Measurements from ENCODE around the gene ITGA11. TPM values are rescaled to one million over a fixed set of nuclear protein-coding genes. Genes with fewer than 3 reads are reported as not detected.

The ITGA11 gene
- total RNA-seq, 1 experiment from 2014 or later, result not detected

DNA sequence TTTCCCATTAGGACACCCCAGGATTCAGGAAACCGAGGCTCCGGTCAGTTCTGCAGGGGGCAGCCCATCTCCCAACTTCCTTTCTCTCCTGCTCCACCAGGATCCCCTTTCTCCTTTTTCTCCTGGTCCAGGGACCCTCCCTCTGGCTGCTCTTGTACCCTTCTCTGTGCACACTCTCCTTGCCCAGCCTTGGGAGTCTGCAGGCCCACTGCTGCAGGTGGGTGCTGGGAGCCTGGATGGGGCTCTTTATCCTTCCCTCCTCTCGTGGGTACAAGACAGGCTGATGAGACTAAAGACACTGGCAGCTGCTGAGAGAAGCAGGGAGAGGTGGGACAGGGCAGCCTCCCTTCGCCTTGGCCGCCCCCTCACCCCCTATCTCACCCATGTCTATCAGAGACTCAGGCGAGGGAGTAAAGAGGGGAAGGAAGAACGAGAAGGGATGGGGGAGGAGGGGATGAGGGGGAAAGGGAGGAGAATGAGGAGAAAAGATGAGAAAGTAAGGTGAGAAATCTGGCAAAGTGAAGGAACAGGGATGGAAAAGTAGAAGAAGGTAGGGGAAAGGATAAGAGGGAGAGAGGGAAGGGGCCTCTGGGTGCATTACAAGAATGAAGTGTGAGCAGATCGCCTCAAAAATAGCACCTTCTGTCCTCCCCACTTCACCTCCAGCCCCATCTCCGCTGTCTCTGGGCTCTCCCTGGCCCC, 45.2 kb downstream of the ITGA11 start:
- intact Hi-C loops (cut with micrococcal nuclease), result no loop called here
- H3K27me3 ChIP-seq (ENCODE audit: low read length), result no peaks in the 10 kb centered on the region
- no peak overlapping the region for H2AFZ ChIP-seq (ENCODE audit: low read length)
- H3K27ac ChIP-seq (ENCODE audit: low read length), result no peak overlapping the region
- no peak overlapping the region for H3K9ac ChIP-seq (ENCODE audit: low read length)
- H3K4me2 ChIP-seq (ENCODE audit: low read length), result no peak overlapping the region
- peaks cover 29% of the 10 kb centered on the region for H3K4me1 ChIP-seq (ENCODE audit: insufficient read depth, low read length)
- no peak for TF ChIP-seq EZH2phosphoT487 (IDR thresholded peaks at IDR 0.05; ENCODE audit: borderline replicate concordance, low read length)
- no peak for TF ChIP-seq EZH2 (IDR thresholded peaks at IDR 0.05; ENCODE audit: low read length, unreplicated experiment)
- TF ChIP-seq, protein P1, sequence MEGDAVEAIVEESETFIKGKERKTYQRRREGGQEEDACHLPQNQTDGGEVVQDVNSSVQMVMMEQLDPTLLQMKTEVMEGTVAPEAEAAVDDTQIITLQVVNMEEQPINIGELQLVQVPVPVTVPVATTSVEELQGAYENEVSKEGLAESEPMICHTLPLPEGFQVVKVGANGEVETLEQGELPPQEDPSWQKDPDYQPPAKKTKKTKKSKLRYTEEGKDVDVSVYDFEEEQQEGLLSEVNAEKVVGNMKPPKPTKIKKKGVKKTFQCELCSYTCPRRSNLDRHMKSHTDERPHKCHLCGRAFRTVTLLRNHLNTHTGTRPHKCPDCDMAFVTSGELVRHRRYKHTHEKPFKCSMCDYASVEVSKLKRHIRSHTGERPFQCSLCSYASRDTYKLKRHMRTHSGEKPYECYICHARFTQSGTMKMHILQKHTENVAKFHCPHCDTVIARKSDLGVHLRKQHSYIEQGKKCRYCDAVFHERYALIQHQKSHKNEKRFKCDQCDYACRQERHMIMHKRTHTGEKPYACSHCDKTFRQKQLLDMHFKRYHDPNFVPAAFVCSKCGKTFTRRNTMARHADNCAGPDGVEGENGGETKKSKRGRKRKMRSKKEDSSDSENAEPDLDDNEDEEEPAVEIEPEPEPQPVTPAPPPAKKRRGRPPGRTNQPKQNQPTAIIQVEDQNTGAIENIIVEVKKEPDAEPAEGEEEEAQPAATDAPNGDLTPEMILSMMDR (conservative IDR thresholded peaks at IDR 0.05; ENCODE audit: low read depth, low read length), result no peak
- ATAC-seq (no peak), DNase-seq (no peak)
- no peaks in the 10 kb centered on the region for H4K20me1 ChIP-seq (ENCODE audit: low read length)
- no peaks in the 10 kb centered on the region for H3K9me3 ChIP-seq (ENCODE audit: low read length)
- H3K9me2 ChIP-seq (replicated peaks; ENCODE audit: low read length), result no peaks in the 10 kb centered on the region
- no TSS peak for BruUV-seq (replicated peaks)
- no peaks in the 10 kb centered on the region for H3K79me2 ChIP-seq (ENCODE audit: low read length)
- POLR2A ChIA-PET (ENCODE audit: unreplicated experiment), result no interaction called here
- no peak overlapping the region for H3K4me3 ChIP-seq (ENCODE audit: low read length)
- H3F3A ChIP-seq (ENCODE audit: low read length, unreplicated experiment), result peaks cover 5% of the 10 kb centered on the region
- CTCF ChIA-PET, result no interaction called here
- H3K36me3 ChIP-seq (ENCODE audit: low read depth, low read length), result no peaks in the 10 kb centered on the region

DNA sequence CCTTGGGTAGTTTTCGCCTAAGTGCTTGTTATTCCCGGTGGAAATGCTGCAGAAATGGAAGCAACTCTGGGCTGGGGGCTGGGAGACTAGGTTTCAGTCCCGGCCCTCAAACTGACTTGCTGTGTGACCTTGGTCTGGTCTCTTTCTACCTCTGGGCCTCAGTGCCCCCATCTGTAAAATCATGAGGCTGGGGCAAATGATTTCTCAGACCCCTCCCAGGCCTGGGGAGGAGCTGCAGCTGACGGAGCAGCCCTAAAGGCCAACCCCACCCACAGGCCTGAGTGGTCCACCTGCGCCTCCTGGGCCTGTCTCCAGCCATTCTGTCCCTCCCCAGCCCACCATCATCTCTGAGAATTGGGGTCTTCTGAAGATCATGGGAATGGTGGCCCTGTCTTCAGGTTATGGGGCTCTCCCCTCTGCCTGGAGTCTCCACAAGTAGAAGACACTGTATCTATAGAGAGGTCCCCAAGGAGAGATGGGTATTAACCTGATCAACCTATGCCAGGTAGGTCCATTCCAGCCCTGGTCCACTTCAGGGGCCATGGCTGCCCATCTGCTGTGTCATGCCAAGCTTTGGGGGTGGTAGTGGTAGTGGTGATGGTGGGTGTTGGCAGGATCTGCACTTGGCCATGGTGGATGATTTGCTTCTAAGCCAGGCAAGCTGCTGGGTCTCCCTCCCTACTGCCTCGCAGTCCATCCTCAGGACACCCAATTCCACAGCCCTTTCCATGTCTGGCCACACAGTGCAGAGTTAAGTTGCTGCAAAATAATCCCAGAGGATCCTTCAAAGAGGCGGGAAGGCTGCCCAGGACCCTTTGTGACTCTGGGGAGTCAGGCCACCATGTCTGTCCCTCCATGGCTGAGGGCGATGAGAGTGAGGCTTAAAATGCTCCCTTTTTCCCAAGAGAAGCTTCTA, 46.0 kb downstream of the ITGA11 start:
- ATAC-seq, result no peak
- no peak overlapping the region for H3K4me2 ChIP-seq (ENCODE audit: low read length)
- H3K27me3 ChIP-seq (ENCODE audit: low read length), result no peaks in the 10 kb centered on the region
- ChIA-PET POLR2A (ENCODE audit: unreplicated experiment) (no interaction called here), CTCF (no interaction called here)
- H3K4me3 ChIP-seq (ENCODE audit: low read length), result no peak overlapping the region
- no peak overlapping the region for H3K9ac ChIP-seq (ENCODE audit: low read length)
- no peak for DNase-seq
- no TSS peak for BruUV-seq (replicated peaks)
- no peaks in the 10 kb centered on the region for H4K20me1 ChIP-seq (ENCODE audit: low read length)
- no peaks in the 10 kb centered on the region for H3K79me2 ChIP-seq (ENCODE audit: low read length)
- intact Hi-C loops (cut with micrococcal nuclease), result no loop called here
- H3F3A ChIP-seq (ENCODE audit: low read length, unreplicated experiment), result peaks cover 5% of the 10 kb centered on the region
- H3K9me2 ChIP-seq (replicated peaks; ENCODE audit: low read length), result no peaks in the 10 kb centered on the region
- H3K27ac ChIP-seq (ENCODE audit: low read length), result no peak overlapping the region
- peaks cover 28% of the 10 kb centered on the region for H3K4me1 ChIP-seq (ENCODE audit: insufficient read depth, low read length)
- TF ChIP-seq EZH2phosphoT487 (IDR thresholded peaks at IDR 0.05; ENCODE audit: borderline replicate concordance, low read length) (no peak), EZH2 (IDR thresholded peaks at IDR 0.05; ENCODE audit: low read length, unreplicated experiment) (no peak)
- TF ChIP-seq, protein P1 (conservative IDR thresholded peaks at IDR 0.05; ENCODE audit: low read depth, low read length), result no peak
- H3K36me3 ChIP-seq (ENCODE audit: low read depth, low read length), result no peaks in the 10 kb centered on the region
- no peaks in the 10 kb centered on the region for H3K9me3 ChIP-seq (ENCODE audit: low read length)
- no peak overlapping the region for H2AFZ ChIP-seq (ENCODE audit: low read length)

DNA sequence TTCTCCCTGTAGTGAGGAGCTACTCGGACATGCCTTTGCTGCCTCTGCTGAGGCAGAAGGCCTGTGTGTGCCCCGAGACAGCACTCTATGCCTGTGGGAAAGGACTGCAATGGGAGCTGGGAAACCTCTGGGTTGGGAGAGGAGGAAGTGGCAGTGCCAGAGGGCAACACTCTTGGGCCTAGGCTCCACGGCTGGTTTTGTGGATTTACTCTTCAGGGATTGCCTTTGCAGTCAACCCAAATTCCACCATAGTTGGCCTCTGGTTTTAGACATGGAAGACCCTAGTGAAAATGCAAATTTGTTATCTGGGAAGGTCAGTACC, 46.8 kb downstream of the ITGA11 start:
- ATAC-seq (no peak), DNase-seq (no peak)
- no peaks in the 10 kb centered on the region for H3K9me3 ChIP-seq (ENCODE audit: low read length)
- no peak overlapping the region for H3K27ac ChIP-seq (ENCODE audit: low read length)
- H3K4me2 ChIP-seq (ENCODE audit: low read length), result 0 out of 2 replicates have a peak overlapping the region, but pooled peaks have one; percentile 14
- no peak overlapping the region for H3K4me3 ChIP-seq (ENCODE audit: low read length)
- POLR2A ChIA-PET (ENCODE audit: unreplicated experiment), result no interaction called here
- no peaks in the 10 kb centered on the region for H3K27me3 ChIP-seq (ENCODE audit: low read length)
- no peaks in the 10 kb centered on the region for H3K36me3 ChIP-seq (ENCODE audit: low read depth, low read length)
- CTCF ChIA-PET, result no interaction called here
- H2AFZ ChIP-seq (ENCODE audit: low read length), result no peak overlapping the region
- H4K20me1 ChIP-seq (ENCODE audit: low read length), result no peaks in the 10 kb centered on the region
- intact Hi-C loops (cut with micrococcal nuclease), result no loop called here
- TF ChIP-seq EZH2 (IDR thresholded peaks at IDR 0.05; ENCODE audit: low read length, unreplicated experiment), result no peak
- TF ChIP-seq, protein P1 (conservative IDR thresholded peaks at IDR 0.05; ENCODE audit: low read depth, low read length), result no peak
- TF ChIP-seq EZH2phosphoT487 (IDR thresholded peaks at IDR 0.05; ENCODE audit: borderline replicate concordance, low read length), result no peak
- H3K79me2 ChIP-seq (ENCODE audit: low read length), result no peaks in the 10 kb centered on the region
- no TSS peak for BruUV-seq (replicated peaks)
- H3K9ac ChIP-seq (ENCODE audit: low read length), result no peak overlapping the region
- peaks cover 5% of the 10 kb centered on the region for H3F3A ChIP-seq (ENCODE audit: low read length, unreplicated experiment)
- H3K4me1 ChIP-seq (ENCODE audit: insufficient read depth, low read length), result peaks cover 21% of the 10 kb centered on the region
- H3K9me2 ChIP-seq (replicated peaks; ENCODE audit: low read length), result no peaks in the 10 kb centered on the region

All from PC-3 (cell line).